GM12878 (cell line): ENCODE measurements around the gene KDM1B. TPM values are rescaled to one million over a fixed set of nuclear protein-coding genes. Genes with fewer than 3 reads are reported as not detected.

Experiments used
- ATAC-seq: fragments of 200-7000 bp; cut with Tn5 transposase; 3 replicates; pipeline ENCODE4 v1.9.1; 2020; ENCODE audit warnings: mild to moderate bottlenecking, moderate library complexity
- BruUV-seq: library from RNA; stranded (reverse); fragments of 400-500 nt; replicated peaks from 2 replicates; lab custom pipeline; 2021; lab: Mats Ljungman, UMichigan
- CTCF ChIA-PET: fragments of 300-600 bp; sonication (Branson Sonifier 250); formaldehyde crosslinking; extraction: SDS; loops from one replicate; lab custom pipeline; 2021; ENCODE audit warnings: inconsistent platforms; lab: Yijun Ruan, JAX
- POLR2A ChIA-PET: fragments of 350-600 bp; formaldehyde crosslinking; extraction: SDS; loops from one replicate; lab custom pipeline; 2021; ENCODE audit warnings: inconsistent platforms; lab: Charles Lee
- RAD21 ChIA-PET: fragments of 300-600 bp; sonication (Branson Sonifier 250); formaldehyde crosslinking; loops from one replicate; lab custom pipeline; 2023; ENCODE audit warnings: antibody characterized with exemption; ENCODE audit not compliant: unreplicated experiment; lab: Charles Lee
- SMC1A ChIA-PET: fragments of 300-600 bp; sonication (Branson Sonifier 250); formaldehyde crosslinking; loops from one replicate; lab custom pipeline; 2023; ENCODE audit not compliant: unreplicated experiment, uncharacterized antibody; lab: Charles Lee
- DNase-seq: peaks from one replicate; pipeline ENCODE4 v3.0.0-alpha.2; 2011; ENCODE audit warnings: low read depth, low spot score
- FAIRE-seq: peaks from 3 replicates; lab custom pipeline; 2011; peaks lifted over from hg19 to GRCh38; lab: Jason Lieb, UNC
- H2AFZ ChIP-seq: 2 replicates; pipeline ENCODE4 v1.6.0; 2011; ENCODE audit warnings: low read depth, low read length, control low read depth; ENCODE audit not compliant: control insufficient read depth
- H3K27ac ChIP-seq: 2 replicates; pipeline ENCODE4 v1.5.1; 2011; ENCODE audit warnings: control low read depth; ENCODE audit not compliant: control insufficient read depth, insufficient read depth
- H3K27me3 ChIP-seq, 2 experiments: replicated peaks in 1 of 2; 2 replicates each; pipeline versions ENCODE4 v1.6.0 to v1.6.1; 2011; ENCODE audit warnings: low read length in 1 of 2; ENCODE audit not compliant: control insufficient read depth in 2 of 2, insufficient read depth in 2 of 2
- H3K36me3 ChIP-seq, 2 experiments: 2 replicates each; pipeline ENCODE4 v1.5.1; 2011; ENCODE audit warnings: low read length in 1 of 2; ENCODE audit not compliant: control insufficient read depth in 2 of 2, insufficient read depth in 2 of 2
- H3K4me1 ChIP-seq: 2 replicates; pipeline ENCODE4 v1.6.1; 2011; ENCODE audit warnings: mild to moderate bottlenecking, low read length, moderate library complexity, mixed read lengths; ENCODE audit not compliant: control insufficient read depth, insufficient read depth
- H3K4me2 ChIP-seq: 2 replicates; pipeline ENCODE4 v1.6.0; 2011; ENCODE audit warnings: control low read depth; ENCODE audit not compliant: control insufficient read depth, insufficient read depth
- H3K4me3 ChIP-seq: fragments of 200-600 bp; sonication (generic); 2 replicates; pipeline ENCODE4 v1.5.1; 2016
- H3K79me2 ChIP-seq: 2 replicates; pipeline ENCODE4 v1.6.0; 2011; ENCODE audit warnings: low read length; ENCODE audit not compliant: control insufficient read depth, insufficient read depth
- H3K9ac ChIP-seq: 2 replicates; pipeline ENCODE4 v1.8.0; 2011; ENCODE audit warnings: low read length, control low read depth, mixed read lengths; ENCODE audit not compliant: control insufficient read depth, insufficient read depth
- H3K9me3 ChIP-seq: replicated peaks from 3 replicates; pipeline ENCODE4 v1.5.1; 2011; ENCODE audit warnings: mild to moderate bottlenecking, low read length; ENCODE audit not compliant: control insufficient read depth, insufficient read depth
- H4K20me1 ChIP-seq: 2 replicates; pipeline ENCODE4 v1.6.0; 2011; ENCODE audit not compliant: control insufficient read depth, insufficient read depth
- CEBPB ChIP-seq, 2 experiments: fragments of 150-350 bp in 1 of 2; IDR thresholded peaks; 2 replicates each; pipeline ENCODE4 v1.6.1; 2012 to 2014; ENCODE audit warnings: low read depth in 2 of 2, low read length in 2 of 2, borderline replicate concordance in 1 of 2, inconsistent platforms in 1 of 2
- FOS ChIP-seq: IDR thresholded peaks from 3 replicates; pipeline ENCODE4 v1.6.1; 2011; ENCODE audit warnings: borderline replicate concordance; ENCODE audit not compliant: insufficient read length; ENCODE audit errors: extremely low read depth
- KLF5 ChIP-seq: fragments of 450-650 bp; IDR thresholded peaks from 2 replicates; pipeline ENCODE4 v1.6.1; 2014; ENCODE audit warnings: mild to moderate bottlenecking; ENCODE audit not compliant: partially characterized antibody
- MEF2B ChIP-seq: fragments of 450-650 bp; IDR thresholded peaks from 2 replicates; pipeline ENCODE4 v1.6.1; 2018; ENCODE audit warnings: mild to moderate bottlenecking, moderate library complexity; ENCODE audit not compliant: partially characterized antibody, poor library complexity, severe bottlenecking
- NFYB ChIP-seq: IDR thresholded peaks from 2 replicates; pipeline ENCODE4 v1.6.1; 2011; ENCODE audit warnings: low read depth, mild to moderate bottlenecking, low read length, improper control_type of control experiment, moderate library complexity; ENCODE audit not compliant: insufficient read depth
- PBX3 ChIP-seq: IDR thresholded peaks from 2 replicates; pipeline ENCODE4 v1.6.1; 2011; ENCODE audit warnings: mild to moderate bottlenecking, low read depth, low read length, moderate library complexity; ENCODE audit not compliant: insufficient replicate concordance
- RELB ChIP-seq: fragments of 450-650 bp; IDR thresholded peaks from 2 replicates; pipeline ENCODE4 v1.6.1; 2017; ENCODE audit warnings: low read depth, mild to moderate bottlenecking, moderate library complexity
- SMAD5 ChIP-seq: IDR thresholded peaks from 2 replicates; pipeline ENCODE4 v1.6.1; 2016; ENCODE audit warnings: antibody characterized with exemption, low read depth
- SREBF2 ChIP-seq: IDR thresholded peaks from 2 replicates; pipeline ENCODE4 v1.6.1; 2012; ENCODE audit warnings: mild to moderate bottlenecking, low read length
- ZNF384 ChIP-seq: IDR thresholded peaks from 2 replicates; pipeline ENCODE4 v1.6.1; 2012; ENCODE audit warnings: low read depth, mild to moderate bottlenecking, low read length, improper control_type of control experiment, borderline replicate concordance
- WGBS: methylation state at CpG from one replicate; pipeline ENCODE4 v1.1.6; 2016; ENCODE audit warnings: low lambda C conversion rate; ENCODE audit not compliant: insufficient replicate concordance, insufficient coverage; ENCODE audit errors: missing lambda C conversion rate; 5-methylcytosine and 5-hydroxymethylcytosine counted together
- in situ Hi-C: fragments of 300-500 bp; cut with MboI; formaldehyde crosslinking; loops from 9 replicates; pipeline ENCODE4 v1.14.3; 2018; ENCODE audit warnings: mixed read lengths
- intact Hi-C: fragments of 100-400 bp; cut with micrococcal nuclease; formaldehyde crosslinking; loops from one replicate; pipeline ENCODE4 v1.14.2; 2022; ENCODE audit not compliant: unreplicated experiment
- polyA plus RNA-seq, 11 experiments: library from polyadenylated mRNA; depleted of rRNA in 4 of 11; unstranded in 6 of 11; stranded (reverse) in 5 of 11; fragments of >200 nt; fragmentation: Nextera tagmentation in 4 of 11; fragmentation: Illumina TruSeq in 1 of 11; extraction: Ambion mirVana in 4 of 11; extraction: Trizol in 1 of 11; gene quantifications; 1 replicate in 1 of 11; 2 replicates in 10 of 11; pipeline versions ENCODE4 v1.2.1 to v1.2.3, GENCODE V29; 2011 to 2016; ENCODE audit warnings: inconsistent platforms in 2 of 11, missing spikeins in 2 of 11, low read depth in 1 of 11
- total RNA-seq, 4 experiments: library from RNA; depleted of rRNA in 3 of 4; stranded (reverse); fragments of >200 nt in 3 of 4; fragmentation: Illumina TruSeq in 1 of 4; extraction: Trizol in 1 of 4; gene quantifications; 2 replicates each; pipeline versions ENCODE4 v1.2.1 to v1.2.3, GENCODE V29; 2013 to 2021
- TF ChIP-seq, protein P1 (sequence below): fragments of 150-350 bp; IDR thresholded peaks from 2 replicates; pipeline ENCODE4 v1.6.1; 2016; ENCODE audit warnings: low read depth, low read length
- TF ChIP-seq, protein P2 (sequence below): fragments of 450-650 bp; formaldehyde crosslinking; IDR thresholded peaks from 2 replicates; pipeline ENCODE4 v1.4.0; 2020; ENCODE audit warnings: mild to moderate bottlenecking, moderate library complexity

The KDM1B gene
- total and polyA plus RNA-seq, 10 of the 15 experiments (the other 5 are each of a cell fraction or from before 2014, with no cell fraction given), result 1.7 to 22.5 (median 13.9) TPM

GRCh38 chr6:18166312-18167036 is 11.3 kb downstream of the KDM1B start:
- no peaks in the 10 kb centered on the region for H3K79me2 ChIP-seq
- RAD21 ChIA-PET, result interaction anchor here (1.0 kb wide), 1 partner anchor 11 kb away, joined by 4 read pairs; the partner anchor contains the start of gene KDM1B
- H3K4me1 ChIP-seq, result no peaks in the 10 kb centered on the region
- no peak overlapping the region for H3K4me2 ChIP-seq
- H3K27me3 ChIP-seq, result no peaks in the 10 kb centered on the region
- FAIRE-seq, result no peak
- H4K20me1 ChIP-seq, result no peaks in the 10 kb centered on the region
- in situ Hi-C loops (no loop called here), intact Hi-C loops (no loop called here)
- no TSS peak for BruUV-seq
- no peak overlapping the region for H3K9ac ChIP-seq
- H3K4me3 ChIP-seq, result no peak overlapping the region
- peaks cover 0 to 12% of the 10 kb centered on the region in 2 experiments; a peak in 2 of 4 replicates for H3K36me3 ChIP-seq
- H3K27ac ChIP-seq, result no peak overlapping the region
- H3K9me3 ChIP-seq, result 0 out of 3 replicates have a peak, but pooled peaks cover 2% of the 10 kb centered on the region
- no peak for ATAC-seq
- SMC1A ChIA-PET, result no interaction called here
- WGBS, result 96% methylated on average over 2 of the region's 2 CpGs
- POLR2A ChIA-PET, result interaction anchor here (0.7 to 2.1 kb wide), 3 partner anchors 10 to 99 kb away, joined by 3 to 5 read pairs (median 3); no protein-coding TSS in a partner anchor
- DNase-seq, result no peak
- no peak overlapping the region for H2AFZ ChIP-seq
- CTCF ChIA-PET, result no interaction called here
- TF ChIP-seq RELB (no peak), SREBF2 (no peak), MEF2B (no peak), NFYB (no peak), FOS (no peak), ZNF384 (no peak), KLF5 (no peak), PBX3 (no peak), SMAD5 (no peak), CEBPB (IDR thresholded peaks at IDR 0.05; ENCODE audit: borderline replicate concordance in 1 of 2, low read depth in 2 of 2, low read length in 2 of 2) (no peak)
- TF ChIP-seq, protein P1, sequence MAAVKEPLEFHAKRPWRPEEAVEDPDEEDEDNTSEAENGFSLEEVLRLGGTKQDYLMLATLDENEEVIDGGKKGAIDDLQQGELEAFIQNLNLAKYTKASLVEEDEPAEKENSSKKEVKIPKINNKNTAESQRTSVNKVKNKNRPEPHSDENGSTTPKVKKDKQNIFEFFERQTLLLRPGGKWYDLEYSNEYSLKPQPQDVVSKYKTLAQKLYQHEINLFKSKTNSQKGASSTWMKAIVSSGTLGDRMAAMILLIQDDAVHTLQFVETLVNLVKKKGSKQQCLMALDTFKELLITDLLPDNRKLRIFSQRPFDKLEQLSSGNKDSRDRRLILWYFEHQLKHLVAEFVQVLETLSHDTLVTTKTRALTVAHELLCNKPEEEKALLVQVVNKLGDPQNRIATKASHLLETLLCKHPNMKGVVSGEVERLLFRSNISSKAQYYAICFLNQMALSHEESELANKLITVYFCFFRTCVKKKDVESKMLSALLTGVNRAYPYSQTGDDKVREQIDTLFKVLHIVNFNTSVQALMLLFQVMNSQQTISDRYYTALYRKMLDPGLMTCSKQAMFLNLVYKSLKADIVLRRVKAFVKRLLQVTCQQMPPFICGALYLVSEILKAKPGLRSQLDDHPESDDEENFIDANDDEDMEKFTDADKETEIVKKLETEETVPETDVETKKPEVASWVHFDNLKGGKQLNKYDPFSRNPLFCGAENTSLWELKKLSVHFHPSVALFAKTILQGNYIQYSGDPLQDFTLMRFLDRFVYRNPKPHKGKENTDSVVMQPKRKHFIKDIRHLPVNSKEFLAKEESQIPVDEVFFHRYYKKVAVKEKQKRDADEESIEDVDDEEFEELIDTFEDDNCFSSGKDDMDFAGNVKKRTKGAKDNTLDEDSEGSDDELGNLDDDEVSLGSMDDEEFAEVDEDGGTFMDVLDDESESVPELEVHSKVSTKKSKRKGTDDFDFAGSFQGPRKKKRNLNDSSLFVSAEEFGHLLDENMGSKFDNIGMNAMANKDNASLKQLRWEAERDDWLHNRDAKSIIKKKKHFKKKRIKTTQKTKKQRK, result no peak
- TF ChIP-seq, protein P2, sequence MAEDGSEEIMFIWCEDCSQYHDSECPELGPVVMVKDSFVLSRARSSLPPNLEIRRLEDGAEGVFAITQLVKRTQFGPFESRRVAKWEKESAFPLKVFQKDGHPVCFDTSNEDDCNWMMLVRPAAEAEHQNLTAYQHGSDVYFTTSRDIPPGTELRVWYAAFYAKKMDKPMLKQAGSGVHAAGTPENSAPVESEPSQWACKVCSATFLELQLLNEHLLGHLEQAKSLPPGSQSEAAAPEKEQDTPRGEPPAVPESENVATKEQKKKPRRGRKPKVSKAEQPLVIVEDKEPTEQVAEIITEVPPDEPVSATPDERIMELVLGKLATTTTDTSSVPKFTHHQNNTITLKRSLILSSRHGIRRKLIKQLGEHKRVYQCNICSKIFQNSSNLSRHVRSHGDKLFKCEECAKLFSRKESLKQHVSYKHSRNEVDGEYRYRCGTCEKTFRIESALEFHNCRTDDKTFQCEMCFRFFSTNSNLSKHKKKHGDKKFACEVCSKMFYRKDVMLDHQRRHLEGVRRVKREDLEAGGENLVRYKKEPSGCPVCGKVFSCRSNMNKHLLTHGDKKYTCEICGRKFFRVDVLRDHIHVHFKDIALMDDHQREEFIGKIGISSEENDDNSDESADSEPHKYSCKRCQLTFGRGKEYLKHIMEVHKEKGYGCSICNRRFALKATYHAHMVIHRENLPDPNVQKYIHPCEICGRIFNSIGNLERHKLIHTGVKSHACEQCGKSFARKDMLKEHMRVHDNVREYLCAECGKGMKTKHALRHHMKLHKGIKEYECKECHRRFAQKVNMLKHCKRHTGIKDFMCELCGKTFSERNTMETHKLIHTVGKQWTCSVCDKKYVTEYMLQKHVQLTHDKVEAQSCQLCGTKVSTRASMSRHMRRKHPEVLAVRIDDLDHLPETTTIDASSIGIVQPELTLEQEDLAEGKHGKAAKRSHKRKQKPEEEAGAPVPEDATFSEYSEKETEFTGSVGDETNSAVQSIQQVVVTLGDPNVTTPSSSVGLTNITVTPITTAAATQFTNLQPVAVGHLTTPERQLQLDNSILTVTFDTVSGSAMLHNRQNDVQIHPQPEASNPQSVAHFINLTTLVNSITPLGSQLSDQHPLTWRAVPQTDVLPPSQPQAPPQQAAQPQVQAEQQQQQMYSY, result no peak
